Panc1 (cell line): Measurements from ENCODE around the gene C1orf115. TPM values are rescaled to one million over a fixed set of nuclear protein-coding genes. Genes with fewer than 3 reads are reported as not detected.

Source experiments
- ATAC-seq: fragments of 200-7000 bp; cut with Tn5 transposase; 2 replicates; pipeline ENCODE4 v1.9.1; 2020; ENCODE audit warnings: mild to moderate bottlenecking, moderate library complexity
- BruUV-seq: library from RNA; stranded (reverse); fragments of 400-500 nt; replicated peaks from 2 replicates; lab custom pipeline; 2021; lab: Mats Ljungman, UMichigan
- CTCF ChIA-PET: fragments of 300-600 bp; sonication (Branson Sonifier 250); formaldehyde crosslinking; loops from one replicate; lab custom pipeline; 2022; ENCODE audit warnings: antibody characterized with exemption; lab: Charles Lee
- POLR2A ChIA-PET: fragments of 300-600 bp; sonication (Branson Sonifier 250); formaldehyde crosslinking; loops from one replicate; lab custom pipeline; 2022; ENCODE audit warnings: antibody characterized with exemption; lab: Charles Lee
- DNase-seq: peaks from one replicate; pipeline ENCODE4 v3.0.0-alpha.2; 2010; ENCODE audit warnings: low read depth, low spot score
- H3K27ac ChIP-seq: 2 replicates; pipeline ENCODE4 v1.5.1; 2011; ENCODE audit warnings: mild to moderate bottlenecking, low read length, inconsistent platforms
- H3K27me3 ChIP-seq: fragments of 200-500 bp; sonication (Bioruptor generic); 2 replicates; pipeline ENCODE4 v1.6.0; 2014; ENCODE audit warnings: low read length, inconsistent platforms; ENCODE audit not compliant: control insufficient read depth, insufficient read depth
- H3K36me3 ChIP-seq: fragments of 200-500 bp; sonication (Bioruptor generic); 2 replicates; pipeline ENCODE4 v1.5.1; 2014; ENCODE audit warnings: inconsistent platforms, mild to moderate bottlenecking, low read length, moderate library complexity; ENCODE audit not compliant: control insufficient read depth, insufficient read depth
- H3K4me1 ChIP-seq: 2 replicates; pipeline ENCODE4 v1.5.1; 2011; ENCODE audit warnings: inconsistent platforms, mild to moderate bottlenecking, low read length, moderate library complexity; ENCODE audit not compliant: control insufficient read depth, insufficient read depth
- H3K4me3 ChIP-seq, 2 experiments: 2 replicates each; pipeline ENCODE4 v1.5.1; 2011 to 2012; ENCODE audit warnings: low read depth in 2 of 2, low read length in 2 of 2, mild to moderate bottlenecking in 2 of 2, inconsistent platforms in 1 of 2, moderate library complexity in 1 of 2
- H3K9me3 ChIP-seq: fragments of 200-500 bp; sonication (Bioruptor generic); 2 replicates; pipeline ENCODE4 v1.5.1; 2014; ENCODE audit warnings: low read depth, mild to moderate bottlenecking, inconsistent platforms, low read length, moderate library complexity; ENCODE audit not compliant: control insufficient read depth, insufficient read depth
- POLR2AphosphoS5 ChIP-seq: IDR thresholded peaks from 2 replicates; pipeline ENCODE4 v1.6.1; 2012; ENCODE audit warnings: mild to moderate bottlenecking, low read depth, low read length, moderate library complexity
- REST ChIP-seq, 2 experiments: IDR thresholded peaks; 2 replicates each; pipeline ENCODE4 v1.6.1; 2011 to 2012; ENCODE audit warnings: low read depth in 2 of 2, control low read depth in 1 of 2, low read length in 1 of 2, mild to moderate bottlenecking in 1 of 2, moderate library complexity in 1 of 2; ENCODE audit not compliant: insufficient read depth in 1 of 2
- SIN3A ChIP-seq: IDR thresholded peaks from 2 replicates; pipeline ENCODE4 v1.6.1; 2012; ENCODE audit warnings: low read depth, mild to moderate bottlenecking, low read length, moderate library complexity, borderline replicate concordance; ENCODE audit not compliant: insufficient read depth
- TCF7L2 ChIP-seq: IDR thresholded peaks from 2 replicates; pipeline ENCODE4 v1.6.1; 2011; ENCODE audit warnings: mild to moderate bottlenecking, low read depth, low read length, inconsistent platforms
- in situ Hi-C: cut with HindIII; loops from 2 replicates; pipeline ENCODE4 v1.10.0; 2016; ENCODE audit warnings: low sequenced_read_pairs, low pct_unique_long_range_greater_than_20kb
- intact Hi-C: fragments of 100-400 bp; cut with micrococcal nuclease; formaldehyde crosslinking; loops from one replicate; pipeline ENCODE4 v1.10.0; 2022; ENCODE audit not compliant: unreplicated experiment
- total RNA-seq: library from RNA; stranded (reverse); gene quantifications from one replicate; pipeline ENCODE4 v1.2.1, GENCODE V29; 2021; ENCODE audit not compliant: unreplicated experiment
- TF ChIP-seq, protein P1 (sequence below): fragments of 450-650 bp; IDR thresholded peaks from 2 replicates; pipeline ENCODE4 v1.5.1; 2017; ENCODE audit warnings: mild to moderate bottlenecking

The C1orf115 gene
- total RNA-seq, 1 experiment from 2014 or later, result 3.9 TPM

DNA sequence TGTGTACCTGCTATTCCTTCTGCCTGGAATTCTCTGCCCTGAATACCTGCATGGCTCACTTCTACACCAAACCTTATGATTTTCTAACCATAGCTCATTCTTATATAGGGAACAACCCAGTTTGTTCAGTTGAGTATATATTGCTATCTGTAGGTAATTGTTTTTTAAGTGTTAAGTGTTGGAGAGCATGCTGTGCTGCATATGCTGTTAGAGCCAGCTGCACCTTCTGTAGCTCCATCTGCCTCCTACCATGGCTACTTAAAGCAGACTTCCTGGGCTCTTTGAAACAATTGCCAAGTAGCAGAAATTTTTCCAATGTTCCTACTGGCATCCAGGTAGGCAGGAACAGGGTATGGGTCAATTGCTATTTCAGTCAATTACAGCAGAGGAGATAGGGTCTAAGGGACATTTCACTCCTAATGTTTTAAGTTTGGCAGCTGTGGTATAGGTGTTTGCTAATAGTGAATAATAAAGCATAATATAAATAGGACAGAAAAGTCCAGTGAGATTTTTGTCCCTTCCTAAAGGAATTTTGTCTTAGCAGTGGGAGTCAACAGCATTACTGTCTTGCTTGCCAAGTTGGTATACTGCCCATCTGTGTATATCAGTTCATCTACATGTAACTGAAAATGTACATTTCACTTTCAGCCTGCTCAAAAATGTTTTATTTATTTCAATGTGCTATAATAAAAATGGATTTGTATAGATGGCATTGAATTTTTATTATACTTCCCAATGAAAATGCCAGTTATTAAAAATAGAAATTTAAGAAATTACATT is 34.0 kb upstream of the C1orf115 start:
- intact Hi-C loops, result no loop called here
- no peak for ATAC-seq
- peaks cover 6% of the 10 kb centered on the region; the same call in 1 of the 2 replicates for H3K27me3 ChIP-seq
- TF ChIP-seq, protein P1, sequence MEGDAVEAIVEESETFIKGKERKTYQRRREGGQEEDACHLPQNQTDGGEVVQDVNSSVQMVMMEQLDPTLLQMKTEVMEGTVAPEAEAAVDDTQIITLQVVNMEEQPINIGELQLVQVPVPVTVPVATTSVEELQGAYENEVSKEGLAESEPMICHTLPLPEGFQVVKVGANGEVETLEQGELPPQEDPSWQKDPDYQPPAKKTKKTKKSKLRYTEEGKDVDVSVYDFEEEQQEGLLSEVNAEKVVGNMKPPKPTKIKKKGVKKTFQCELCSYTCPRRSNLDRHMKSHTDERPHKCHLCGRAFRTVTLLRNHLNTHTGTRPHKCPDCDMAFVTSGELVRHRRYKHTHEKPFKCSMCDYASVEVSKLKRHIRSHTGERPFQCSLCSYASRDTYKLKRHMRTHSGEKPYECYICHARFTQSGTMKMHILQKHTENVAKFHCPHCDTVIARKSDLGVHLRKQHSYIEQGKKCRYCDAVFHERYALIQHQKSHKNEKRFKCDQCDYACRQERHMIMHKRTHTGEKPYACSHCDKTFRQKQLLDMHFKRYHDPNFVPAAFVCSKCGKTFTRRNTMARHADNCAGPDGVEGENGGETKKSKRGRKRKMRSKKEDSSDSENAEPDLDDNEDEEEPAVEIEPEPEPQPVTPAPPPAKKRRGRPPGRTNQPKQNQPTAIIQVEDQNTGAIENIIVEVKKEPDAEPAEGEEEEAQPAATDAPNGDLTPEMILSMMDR, result no peak
- no peak for DNase-seq
- no peaks in the 10 kb centered on the region for H3K4me1 ChIP-seq
- H3K9me3 ChIP-seq, result no peaks in the 10 kb centered on the region
- no peaks in the 10 kb centered on the region for H3K36me3 ChIP-seq
- no peak overlapping the region for H3K27ac ChIP-seq
- in situ Hi-C loops, result no loop called here
- POLR2A ChIA-PET, result no interaction called here
- BruUV-seq, result no TSS peak
- H3K4me3 ChIP-seq, result no peak overlapping the region
- CTCF ChIA-PET, result no interaction called here

- ATAC-seq (no peak), DNase-seq (no peak)
- no peaks in the 10 kb centered on the region for H3K36me3 ChIP-seq
- no peaks in the 10 kb centered on the region for H3K4me1 ChIP-seq
- CTCF ChIA-PET, result no interaction called here
- no peaks in the 10 kb centered on the region for H3K9me3 ChIP-seq
- no TSS peak for BruUV-seq
- no peak overlapping the region for H3K4me3 ChIP-seq
- no peak for TF ChIP-seq SIN3A
- TF ChIP-seq TCF7L2, result no peak
- TF ChIP-seq, protein P1, result no peak
- TF ChIP-seq REST (IDR thresholded peaks at IDR 0.05; ENCODE audit: insufficient read depth in 1 of 2, low read depth in 2 of 2, low read length in 1 of 2), result no peak
- TF ChIP-seq POLR2AphosphoS5, result no peak
- peaks cover 3% of the 10 kb centered on the region; the same call in 1 of the 2 replicates for H3K27me3 ChIP-seq
- intact Hi-C loops (no loop called here), in situ Hi-C loops (no loop called here)
- no peak overlapping the region for H3K27ac ChIP-seq
- POLR2A ChIA-PET, result no interaction called here
These were observed 23.8 kb upstream of the C1orf115 start for GRCh38 chr1:220666349-220666748.
